HEK293T (cell line): ENCODE results near the gene TK2.

Experiments used
- CTCF ChIA-PET: fragments of 350-600 bp; formaldehyde crosslinking; extraction: SDS; loops from one replicate; lab custom pipeline; 2021; ENCODE audit warnings: antibody characterized with exemption, inconsistent platforms; lab: Yijun Ruan, JAX
- POLR2A ChIA-PET: fragments of 350-600 bp; formaldehyde crosslinking; extraction: SDS; loops from one replicate; lab custom pipeline; 2020; ENCODE audit warnings: antibody characterized with exemption, inconsistent platforms; lab: Yijun Ruan, JAX
- DNase-seq: peaks from one replicate; pipeline ENCODE4 v3.0.0; 2012; ENCODE audit warnings: mixed read lengths; ENCODE audit errors: extremely low spot score
- ARNT ChIP-seq: fragments of 450-650 bp; IDR thresholded peaks from 2 replicates; pipeline ENCODE4 v1.6.1; 2017; ENCODE audit warnings: mild to moderate bottlenecking
- BHLHE40 ChIP-seq: fragments of 450-650 bp; IDR thresholded peaks from 2 replicates; pipeline ENCODE4 v1.6.1; 2016; ENCODE audit warnings: mild to moderate bottlenecking, moderate library complexity, borderline replicate concordance
- CTBP1 ChIP-seq: fragments of 450-650 bp; IDR thresholded peaks from 2 replicates; pipeline ENCODE4 v1.6.1; 2016; ENCODE audit warnings: borderline replicate concordance
- ELF4 ChIP-seq: fragments of 450-650 bp; IDR thresholded peaks from 2 replicates; pipeline ENCODE4 v1.6.1; 2017; ENCODE audit warnings: antibody characterized with exemption
- FOXA1 ChIP-seq: fragments of 450-650 bp; IDR thresholded peaks from 2 replicates; pipeline ENCODE4 v1.6.1; 2016; ENCODE audit warnings: mild to moderate bottlenecking
- FOXK2 ChIP-seq: fragments of 450-650 bp; IDR thresholded peaks from 2 replicates; pipeline ENCODE4 v1.6.1; 2016; ENCODE audit warnings: mild to moderate bottlenecking
- FOXM1 ChIP-seq: fragments of 450-650 bp; IDR thresholded peaks from 2 replicates; pipeline ENCODE4 v1.6.1; 2017; ENCODE audit warnings: mild to moderate bottlenecking, borderline replicate concordance
- HDGF ChIP-seq: fragments of 450-650 bp; IDR thresholded peaks from 2 replicates; pipeline ENCODE4 v1.6.1; 2017; ENCODE audit warnings: antibody characterized with exemption, borderline replicate concordance
- L3MBTL2 ChIP-seq: fragments of 450-650 bp; conservative IDR thresholded peaks from 2 replicates; pipeline ENCODE4 v1.6.1; 2016; ENCODE audit warnings: mild to moderate bottlenecking
- LEF1 ChIP-seq: fragments of 450-650 bp; IDR thresholded peaks from 2 replicates; pipeline ENCODE4 v1.6.1; 2017; ENCODE audit warnings: mild to moderate bottlenecking, borderline replicate concordance
- NFRKB ChIP-seq: fragments of 450-650 bp; IDR thresholded peaks from 2 replicates; pipeline ENCODE4 v1.6.1; 2016; ENCODE audit warnings: mild to moderate bottlenecking, moderate library complexity
- PKNOX1 ChIP-seq: fragments of 450-650 bp; IDR thresholded peaks from 2 replicates; pipeline ENCODE4 v1.6.1; 2016
- SP1 ChIP-seq: fragments of 450-650 bp; IDR thresholded peaks from 2 replicates; pipeline ENCODE4 v1.6.1; 2017
- SUZ12 ChIP-seq: fragments of 450-650 bp; IDR thresholded peaks from 2 replicates; pipeline ENCODE4 v1.6.1; 2016; ENCODE audit warnings: mild to moderate bottlenecking
- TARDBP ChIP-seq: fragments of 450-650 bp; IDR thresholded peaks from 2 replicates; pipeline ENCODE4 v1.6.1; 2016
- ZNF384 ChIP-seq: fragments of 450-650 bp; IDR thresholded peaks from 2 replicates; pipeline ENCODE4 v1.6.1; 2016

Gene TK2

GRCh38 chr16:66521252-66521713, 28.6 kb downstream of the TK2 start:
- no peak for TF ChIP-seq NFRKB
- no peak for DNase-seq
- ChIA-PET POLR2A (interaction anchor here (0.9 kb wide), 1 partner anchor 28 kb away, joined by 3 read pairs; no protein-coding TSS in a partner anchor), CTCF (no interaction called here)

- POLR2A ChIA-PET = interaction anchor here (0.9 kb wide), 1 partner anchor 29 kb away, joined by 3 read pairs; no protein-coding TSS in a partner anchor
Measured at GRCh38 chr16:66520406-66521170, 29.3 kb downstream of the TK2 start.

DNA sequence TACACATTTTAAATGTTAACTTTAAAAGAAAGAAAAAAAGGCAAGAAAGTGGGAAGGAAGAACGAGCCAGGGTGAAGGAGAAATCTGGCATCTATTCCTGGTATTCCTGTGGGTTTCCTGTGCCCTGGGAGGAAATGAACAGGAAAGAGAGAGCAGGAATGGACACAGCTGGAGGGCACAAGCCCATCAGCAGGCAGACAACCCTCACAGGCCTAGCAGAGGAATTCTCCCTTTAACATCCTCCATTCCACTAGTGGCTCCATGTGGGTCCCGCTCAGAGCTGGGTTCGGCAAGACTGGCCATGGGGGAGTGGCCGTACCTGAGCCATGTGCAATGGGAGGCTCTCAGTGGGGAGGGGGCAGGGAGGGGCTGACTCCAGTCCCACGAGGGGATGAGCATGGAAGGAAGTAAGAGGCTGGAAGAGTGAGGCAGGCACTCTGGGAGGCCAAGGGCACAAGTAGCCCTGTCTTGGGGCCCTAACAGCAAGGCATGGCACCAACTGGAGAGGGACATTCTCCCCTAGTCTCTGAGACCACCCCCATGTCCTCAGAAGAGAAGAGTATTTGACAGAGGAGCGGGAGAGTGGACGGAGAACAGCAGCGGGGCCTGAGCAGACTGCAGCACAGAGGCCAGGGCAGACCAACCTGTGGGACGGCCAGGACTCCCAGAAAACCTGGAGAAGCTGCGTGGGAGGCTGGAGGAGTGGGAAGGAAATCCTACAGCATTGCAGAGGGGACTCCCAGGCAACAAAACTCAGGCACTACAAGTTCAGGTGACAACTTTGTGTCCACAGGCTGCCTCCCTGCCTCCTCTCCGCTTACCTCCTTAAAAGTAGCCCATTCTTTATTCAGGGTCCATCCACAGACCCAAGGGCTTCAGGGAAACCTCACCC, 30.2 kb downstream of the TK2 start:
- DNase-seq = no peak
- ChIA-PET POLR2A (no interaction called here), CTCF (interaction anchor here (0.7 kb wide), 1 partner anchor 432 kb away, joined by 3 read pairs; no protein-coding TSS in a partner anchor)
- no peak for TF ChIP-seq FOXK2
- no peak for TF ChIP-seq L3MBTL2
- no peak for TF ChIP-seq ELF4
- no peak for TF ChIP-seq PKNOX1
- TF ChIP-seq HDGF = no peak
- no peak for TF ChIP-seq ZNF384
- no peak for TF ChIP-seq FOXA1
- TF ChIP-seq CTBP1 = no peak
- TF ChIP-seq LEF1 = no peak
- no peak for TF ChIP-seq BHLHE40
- no peak for TF ChIP-seq ARNT
- no peak for TF ChIP-seq TARDBP
- TF ChIP-seq FOXM1 = no peak
- TF ChIP-seq SUZ12 = no peak
- no peak for TF ChIP-seq SP1

More at GRCh38 chr16:66520406-66521170, 29.3 kb downstream of the TK2 start:
- CTCF ChIA-PET = interaction anchor here (0.6 to 0.7 kb wide), 2 partner anchors 8 to 432 kb away, joined by 3 read pairs; no protein-coding TSS in a partner anchor
- TF ChIP-seq SUZ12 = no peak
- TF ChIP-seq HDGF = no peak
- TF ChIP-seq LEF1 = no peak
- no peak for TF ChIP-seq ZNF384
- TF ChIP-seq ARNT = no peak
- no peak for TF ChIP-seq CTBP1
- no peak for TF ChIP-seq FOXA1
- no peak for TF ChIP-seq FOXK2
- no peak for TF ChIP-seq TARDBP
- TF ChIP-seq FOXM1 = no peak
- TF ChIP-seq SP1 = no peak
- TF ChIP-seq ELF4 = no peak
- TF ChIP-seq BHLHE40 = no peak
- TF ChIP-seq PKNOX1 = no peak
- TF ChIP-seq L3MBTL2 = no peak
- no peak for TF ChIP-seq NFRKB
- DNase-seq = no peak

- ChIA-PET POLR2A (no interaction called here), CTCF (no interaction called here)
- TF ChIP-seq NFRKB (no peak), TARDBP (no peak), SUZ12 (no peak)
- DNase-seq = no peak
Measured at GRCh38 chr16:66517586-66518263, 32.2 kb downstream of the TK2 start.

DNA sequence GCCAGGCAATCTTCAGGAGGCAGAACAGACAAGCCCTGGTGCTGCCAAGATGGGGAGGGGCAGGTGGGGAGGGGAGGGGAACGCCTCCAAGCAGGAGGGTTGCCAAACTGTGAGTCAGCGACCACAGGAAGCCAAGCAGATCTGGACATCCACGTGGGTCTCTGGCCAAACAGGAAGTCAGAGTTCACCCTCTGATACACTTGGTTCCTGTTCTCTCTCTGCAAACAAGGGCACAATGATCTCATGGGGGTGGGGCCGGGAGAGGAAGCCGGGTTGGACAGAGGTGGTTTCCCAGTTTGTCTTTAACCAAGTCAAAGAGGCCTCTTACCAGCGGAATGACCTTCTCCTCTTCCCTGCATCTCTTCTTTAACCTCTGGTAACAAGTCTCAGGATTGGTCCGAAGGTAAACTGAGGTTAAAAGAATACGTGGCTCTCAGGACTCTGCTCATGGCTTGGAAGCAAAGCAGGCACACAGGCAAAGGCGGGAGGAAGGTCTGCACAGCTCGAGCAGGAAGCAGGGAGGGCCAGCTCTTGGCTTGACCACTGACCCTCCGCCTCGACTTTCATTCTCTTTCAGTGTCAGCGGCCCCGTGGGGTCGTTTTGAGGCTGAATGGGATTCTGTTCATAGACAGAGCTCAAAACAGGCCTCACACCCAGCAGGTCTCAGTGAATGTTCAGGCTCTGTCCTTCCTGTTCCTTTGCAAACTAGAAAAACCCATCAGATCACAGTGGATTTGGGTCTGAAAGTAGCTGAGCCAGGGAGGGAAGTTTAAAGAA, 32.9 kb downstream of the TK2 start:
- DNase-seq = no peak
- ChIA-PET CTCF (no interaction called here), POLR2A (no interaction called here)
- TF ChIP-seq TARDBP (no peak), FOXK2 (no peak), SUZ12 (no peak), SP1 (no peak), HDGF (no peak), FOXM1 (no peak), PKNOX1 (no peak), ARNT (no peak), ZNF384 (no peak), CTBP1 (no peak), ELF4 (no peak), NFRKB (no peak), LEF1 (no peak), BHLHE40 (no peak), FOXA1 (no peak)
